Measurements from ENCODE around the gene LSS. TPM values are rescaled to one million over a fixed set of nuclear protein-coding genes. Genes with fewer than 3 reads are reported as not detected.
"Not testable (repeated sequence)": the region's sequence is repeated elsewhere in the genome, so short reads cannot be mapped to it uniquely, and the experiment has no call there.

The LSS gene
- total RNA-seq, 4 donors from 2014 or later = 53.2 to 75.2 (median 62.3) TPM

GRCh38 chr21:46173573-46173972 lies 55.0 kb downstream of the LSS start:
- in situ Hi-C loops (cut with MboI; ENCODE audit: low pct_ligation_motif_present in 1 of 4, low pct_unique_long_range_greater_than_20kb in 1 of 4, low sequenced_read_pairs in 3 of 4) = no loop called here
- H3K36me3 ChIP-seq = no peaks in the 10 kb centered on the region
- H3K9me3 ChIP-seq = no peaks in the 10 kb centered on the region
- H3K4me3 ChIP-seq = no peak overlapping the region
- H3K27me3 ChIP-seq = no peaks in the 10 kb centered on the region
- intact Hi-C loops (cut with DNase I; ENCODE audit: low total_unique reads) = no loop called here
- no peaks in the 10 kb centered on the region for H3K4me1 ChIP-seq
- TF ChIP-seq POLR2A (IDR thresholded peaks at IDR 0.05) = no peak
- TF ChIP-seq POLR2AphosphoS5 (IDR thresholded peaks at IDR 0.05) = no peak
- TF ChIP-seq EP300 (IDR thresholded peaks at IDR 0.05; ENCODE audit: low read depth) = no peak
- no peak for TF ChIP-seq CTCF (IDR thresholded peaks at IDR 0.05)
- 91% methylated on average over 1 of the region's 1 CpG; no CpG with 5 or more reads in 1 of the 2 donors for WGBS, 2 donors (ENCODE audit: low coverage in 1 of 2)
- H3K27ac ChIP-seq = no peak overlapping the region
- DNase-seq = no peak

GRCh38 chr21:46172863-46173528 lies 55.6 kb downstream of the LSS start:
- Histone ChIP-seq H3K27ac (no peak overlapping the region), H3K27me3 (no peaks in the 10 kb centered on the region), H3K9me3 (no peaks in the 10 kb centered on the region), H3K36me3 (no peaks in the 10 kb centered on the region), H3K4me1 (no peaks in the 10 kb centered on the region), H3K4me3 (no peak overlapping the region)
- no peak for DNase-seq
- in situ Hi-C loops (cut with MboI; ENCODE audit: low pct_ligation_motif_present in 1 of 4, low pct_unique_long_range_greater_than_20kb in 1 of 4, low sequenced_read_pairs in 3 of 4) (no loop called here), intact Hi-C loops (cut with DNase I; ENCODE audit: low total_unique reads) (no loop called here)
- 80% methylated on average over 5 of the region's 6 CpGs; no CpG with 5 or more reads in 1 of the 2 donors for WGBS, 2 donors (ENCODE audit: low coverage in 1 of 2)
- TF ChIP-seq POLR2AphosphoS5 (IDR thresholded peaks at IDR 0.05) (no peak), CTCF (IDR thresholded peaks at IDR 0.05) (no peak), POLR2A (IDR thresholded peaks at IDR 0.05) (no peak), EP300 (IDR thresholded peaks at IDR 0.05; ENCODE audit: low read depth) (no peak)

- H3K27ac ChIP-seq = no peak overlapping the region
- intact Hi-C loops (cut with DNase I; ENCODE audit: low total_unique reads) = no loop called here
- no peaks in the 10 kb centered on the region for H3K27me3 ChIP-seq
- no peaks in the 10 kb centered on the region for H3K9me3 ChIP-seq
- DNase-seq = no peak
- in situ Hi-C loops (cut with MboI; ENCODE audit: low pct_ligation_motif_present in 1 of 4, low pct_unique_long_range_greater_than_20kb in 1 of 4, low sequenced_read_pairs in 3 of 4) = no loop called here
- H3K4me3 ChIP-seq = no peak overlapping the region
- no peak for TF ChIP-seq POLR2A (IDR thresholded peaks at IDR 0.05)
- TF ChIP-seq EP300 (IDR thresholded peaks at IDR 0.05; ENCODE audit: low read depth) = no peak
- TF ChIP-seq POLR2AphosphoS5 (IDR thresholded peaks at IDR 0.05) = no peak
- 77 to 81% methylated on average over 10 to 21 of the region's 21 CpGs for WGBS, 2 donors (ENCODE audit: low coverage in 1 of 2)
- H3K4me1 ChIP-seq = no peaks in the 10 kb centered on the region
- no peaks in the 10 kb centered on the region for H3K36me3 ChIP-seq
Measured at GRCh38 chr21:46171996-46172862, 56.3 kb downstream of the LSS start.

- TF ChIP-seq CTCF (IDR thresholded peaks at IDR 0.05) = no peak
- TF ChIP-seq POLR2AphosphoS5 (IDR thresholded peaks at IDR 0.05) = no peak
- no peak for TF ChIP-seq POLR2A (IDR thresholded peaks at IDR 0.05)
- no peak for TF ChIP-seq EP300 (IDR thresholded peaks at IDR 0.05; ENCODE audit: low read depth)
- no peak for DNase-seq
- no peaks in the 10 kb centered on the region for H3K9me3 ChIP-seq
- intact Hi-C loops (cut with DNase I; ENCODE audit: low total_unique reads) = no loop called here
- WGBS, 2 donors (ENCODE audit: low coverage in 1 of 2) = 39 to 50% methylated on average over 1 to 2 of the region's 2 CpGs
- H3K27me3 ChIP-seq = no peaks in the 10 kb centered on the region
- H3K4me1 ChIP-seq = no peaks in the 10 kb centered on the region
- no peaks in the 10 kb centered on the region for H3K36me3 ChIP-seq
- no peak overlapping the region for H3K4me3 ChIP-seq
- no peak overlapping the region for H3K27ac ChIP-seq
- in situ Hi-C loops (cut with MboI; ENCODE audit: low pct_ligation_motif_present in 1 of 4, low pct_unique_long_range_greater_than_20kb in 1 of 4, low sequenced_read_pairs in 3 of 4) = no loop called here
Measured at GRCh38 chr21:46171585-46171984, 57.0 kb downstream of the LSS start.

GRCh38 chr21:46170436-46171193 lies 58.0 kb downstream of the LSS start:
- in situ Hi-C loops (cut with MboI; ENCODE audit: low pct_ligation_motif_present in 1 of 4, low pct_unique_long_range_greater_than_20kb in 1 of 4, low sequenced_read_pairs in 3 of 4); H3K27me3 ChIP-seq; H3K27ac ChIP-seq; H3K4me1 ChIP-seq; intact Hi-C loops (cut with DNase I; ENCODE audit: low total_unique reads); DNase-seq; H3K4me3 ChIP-seq; H3K36me3 ChIP-seq; H3K9me3 ChIP-seq: not testable (repeated sequence)
- 100% methylated on average over 1 of the region's 1 CpG for WGBS, 2 donors (ENCODE audit: low coverage in 1 of 2)

Measured in transverse colon (tissue), 4 donors.